ENCODE results near the gene FCHSD2.
"Not testable (repeated sequence)": the region's sequence is repeated elsewhere in the genome, so short reads cannot be mapped to it uniquely, and the experiment has no call there.

The FCHSD2 gene

DNA sequence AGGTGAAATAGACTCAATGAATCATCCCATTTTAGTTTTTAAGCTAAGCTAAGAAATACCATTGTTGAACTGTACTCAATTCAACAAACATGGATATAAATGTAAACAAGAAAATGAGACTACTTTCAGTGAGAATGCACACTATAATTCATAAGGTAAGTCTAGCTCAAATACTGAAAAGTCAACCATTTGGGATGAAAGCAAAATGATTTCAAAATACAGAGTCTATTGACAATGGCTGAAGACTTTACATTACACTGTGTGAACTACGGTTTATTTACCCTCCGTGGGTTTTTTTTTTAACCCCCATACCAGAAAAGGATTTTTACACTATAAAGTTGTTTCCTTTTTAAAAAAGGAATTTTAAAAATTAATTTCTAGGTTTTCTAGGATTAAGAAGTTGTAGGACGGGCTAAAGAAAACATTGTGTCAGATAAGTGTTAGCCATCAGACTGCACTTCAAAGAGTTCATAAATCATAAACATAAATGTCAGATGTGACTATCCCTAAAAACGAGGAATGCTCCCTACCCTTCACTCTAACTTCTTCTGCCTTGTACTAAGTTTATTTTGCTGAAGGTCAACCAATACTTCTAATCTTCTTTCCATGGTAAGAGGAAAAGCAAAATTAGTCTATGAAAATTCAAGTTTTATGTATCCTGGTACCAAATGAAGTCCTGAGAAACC is 83.0 kb downstream of the FCHSD2 start:
- no peak for DNase-seq (ENCODE audit: low read depth)

DNA sequence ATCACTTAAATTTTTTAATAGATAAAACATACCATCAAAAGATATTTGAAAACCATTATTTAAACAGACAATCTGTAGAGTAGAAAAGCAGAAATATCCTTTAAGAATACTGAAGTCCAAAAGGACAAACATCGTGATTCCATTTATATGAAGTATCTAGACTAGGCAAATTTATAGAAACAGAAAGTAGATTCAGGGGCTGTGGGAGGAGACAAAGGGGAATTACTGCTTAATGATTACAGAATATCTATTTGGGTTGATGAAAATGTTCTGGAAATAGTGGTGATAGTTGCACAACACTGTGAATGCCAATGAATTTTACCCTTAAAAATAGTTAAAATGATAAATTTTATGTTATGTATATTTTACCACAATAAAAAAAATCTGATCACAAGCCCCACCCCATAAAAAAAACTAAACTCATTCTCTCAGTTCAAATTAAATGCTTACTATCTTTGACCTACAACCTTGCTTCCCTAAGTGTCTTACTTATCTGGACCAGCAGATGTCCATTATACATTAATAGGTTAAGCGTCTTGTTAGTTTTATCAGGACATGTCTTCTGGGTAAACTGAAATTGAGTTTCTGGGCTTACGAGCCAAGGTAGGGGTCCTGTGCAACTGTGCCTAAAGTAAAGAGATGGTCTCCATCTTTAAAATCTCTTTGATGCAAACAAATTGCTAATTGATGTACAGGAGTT is 86.3 kb downstream of the FCHSD2 start:
- no peak for DNase-seq (ENCODE audit: low read depth)

DNA sequence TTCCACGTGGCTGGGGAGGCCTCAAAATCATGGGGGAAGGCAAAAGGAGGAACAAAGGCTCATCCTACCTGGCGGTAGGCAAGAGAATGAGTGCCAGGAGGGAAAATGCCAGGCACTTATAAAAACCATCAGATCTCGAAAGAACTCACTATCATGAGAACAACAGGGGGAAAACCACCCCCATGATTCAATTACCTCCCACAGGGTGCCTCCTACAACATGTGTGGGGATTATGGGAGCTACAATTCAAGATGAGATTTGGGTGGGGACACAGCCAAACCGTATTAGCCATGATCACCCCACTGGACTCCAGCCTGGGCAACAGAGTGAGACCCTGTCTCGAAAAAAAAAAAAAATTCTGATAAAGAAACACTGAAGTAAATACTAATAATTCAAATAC is 87.1 kb downstream of the FCHSD2 start:
- DNase-seq (ENCODE audit: low read depth) = no peak

DNA sequence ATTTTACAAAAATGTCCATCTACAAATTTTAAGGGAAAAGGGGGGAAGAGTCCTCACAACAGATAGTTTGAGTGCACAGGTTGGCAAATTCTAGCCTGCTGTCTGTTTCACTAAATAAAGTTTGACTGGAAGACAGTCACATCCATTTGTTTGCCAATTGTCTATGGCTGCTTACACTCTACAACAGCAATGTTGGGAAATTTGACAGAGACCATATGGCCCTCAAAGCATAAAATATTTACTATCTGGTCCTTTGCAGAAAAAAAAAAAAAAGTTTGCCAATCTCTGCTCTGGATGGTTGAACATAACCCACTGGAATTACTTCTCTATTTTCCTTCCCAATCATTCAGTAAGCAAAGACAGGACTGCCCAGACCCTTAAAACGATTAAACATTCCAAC is 88.2 kb downstream of the FCHSD2 start:
- DNase-seq (ENCODE audit: low read depth) = no peak

DNA sequence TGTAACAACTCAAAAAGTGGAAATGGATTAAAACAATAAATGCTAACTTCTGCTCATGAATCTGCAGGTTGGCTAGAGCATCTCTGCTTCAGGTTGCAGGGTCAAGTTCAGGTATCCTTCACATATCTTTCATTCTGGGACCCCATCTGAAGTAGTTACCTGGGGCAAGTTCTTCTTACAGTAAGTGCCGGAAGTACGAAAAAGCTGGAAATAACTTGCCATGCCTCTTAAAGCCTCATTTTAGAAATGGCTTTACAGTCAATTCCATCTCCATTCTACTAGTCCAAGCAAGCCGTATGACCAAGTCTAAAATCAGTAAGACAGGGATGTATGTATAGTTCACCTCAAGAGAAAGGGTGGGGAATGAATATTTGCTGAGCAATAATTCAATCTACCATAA is 93.7 kb downstream of the FCHSD2 start:
- no peak for DNase-seq (ENCODE audit: low read depth)

DNA sequence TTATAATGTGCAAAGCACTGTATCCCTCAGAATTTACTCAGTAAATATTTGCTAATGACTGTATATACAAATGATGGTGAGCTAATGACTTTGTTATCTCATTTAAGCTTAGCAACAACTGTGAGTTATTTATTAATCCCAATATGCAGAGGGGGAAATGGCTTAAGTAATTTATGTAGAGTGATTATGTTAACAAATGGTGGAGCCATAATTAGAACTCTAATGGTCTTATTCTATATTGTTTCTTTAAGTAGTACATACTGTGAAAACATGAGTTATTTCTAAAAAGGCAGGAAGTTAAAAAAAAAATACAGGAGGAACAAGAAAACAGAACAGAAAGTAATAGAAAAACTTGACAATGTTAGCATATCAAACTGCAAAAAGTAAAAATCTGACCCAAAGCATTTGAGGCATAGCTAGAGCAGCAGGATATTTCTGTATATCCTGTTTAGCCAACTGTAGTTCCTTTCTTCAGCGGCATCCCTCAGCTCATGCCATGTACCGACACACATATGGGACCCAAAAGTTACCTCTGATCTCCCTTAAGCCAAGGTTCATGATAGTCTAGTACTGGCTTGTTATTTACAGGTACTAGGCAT is 94.2 kb downstream of the FCHSD2 start:
- DNase-seq (ENCODE audit: low read depth) = no peak

DNA sequence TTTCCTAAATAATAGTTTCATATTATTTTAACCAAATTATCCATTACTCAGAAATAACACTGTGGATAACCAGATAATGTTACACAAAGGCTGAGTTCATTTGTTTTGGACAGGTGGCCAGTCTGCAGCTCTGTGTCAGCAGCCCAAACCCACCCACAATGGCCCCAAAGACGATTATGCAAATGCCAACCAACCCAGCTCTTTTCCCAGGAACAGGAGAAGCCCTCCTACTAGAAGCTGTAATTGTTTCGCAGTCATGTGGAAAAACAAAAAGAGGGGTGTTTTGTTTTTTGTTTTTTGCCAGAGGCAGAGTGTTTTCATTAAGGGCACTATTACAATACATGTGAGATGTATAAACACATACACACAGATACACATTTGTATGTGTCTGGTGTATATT is 102.1 kb downstream of the FCHSD2 start:
- DNase-seq (ENCODE audit: low read depth) = no peak

DNA sequence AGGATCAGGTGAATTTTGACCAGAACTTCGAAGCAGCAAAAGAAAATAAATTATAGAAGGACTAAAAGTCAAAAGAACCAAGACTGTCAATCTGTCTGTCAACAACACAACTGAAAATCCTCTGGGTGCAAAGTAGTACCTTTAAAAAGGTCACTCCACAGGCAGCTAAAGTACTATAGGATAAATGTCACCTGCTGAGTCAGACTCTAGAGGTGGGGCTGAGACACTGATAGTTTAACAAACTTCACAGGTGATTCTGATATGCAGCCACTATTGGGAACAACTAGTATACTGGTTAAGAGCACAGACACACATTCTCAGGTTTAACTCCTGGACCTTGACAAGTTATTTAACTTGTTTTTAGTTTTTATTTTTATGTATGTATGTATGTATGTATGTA is 107.3 kb downstream of the FCHSD2 start:
- DNase-seq (ENCODE audit: low read depth) = no peak

DNA sequence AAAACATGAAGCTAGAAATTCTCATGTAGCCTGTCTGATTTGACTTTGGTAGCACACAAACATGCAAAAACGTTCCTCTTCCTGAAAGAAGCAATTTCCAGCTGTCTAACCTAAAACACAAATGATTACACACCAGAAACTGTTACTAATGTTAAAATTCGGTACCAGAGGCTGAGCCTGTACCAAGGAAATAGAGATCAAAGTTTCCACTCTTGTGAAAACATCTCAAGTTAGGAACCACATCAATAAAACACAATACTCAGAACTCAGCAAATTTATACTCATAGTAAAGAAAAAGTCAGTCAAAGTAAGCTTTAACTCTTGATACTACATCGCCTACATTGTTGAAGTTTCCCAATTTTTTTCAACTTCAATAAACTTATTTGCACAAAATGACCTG is 107.8 kb downstream of the FCHSD2 start:
- DNase-seq (ENCODE audit: low read depth) = no peak

DNA sequence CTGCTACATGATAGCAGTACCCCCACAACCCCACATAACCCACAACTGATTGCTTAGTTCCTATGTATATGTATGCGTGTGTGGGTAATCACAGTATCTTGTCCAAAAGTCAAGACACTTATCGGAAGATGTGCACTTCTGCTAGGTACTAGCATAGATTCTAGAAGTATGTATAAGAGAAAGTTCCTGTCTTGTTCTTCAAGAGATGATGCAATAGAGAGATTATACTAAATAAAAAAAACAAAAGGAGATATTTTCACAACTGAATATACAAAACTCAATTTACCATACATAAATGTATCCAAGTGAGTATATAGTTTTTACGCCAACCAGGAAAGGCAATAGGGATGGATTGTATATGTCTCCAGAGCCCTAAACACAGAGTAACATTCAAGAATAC is 112.0 kb downstream of the FCHSD2 start:
- no peak for DNase-seq (ENCODE audit: low read depth)

DNA sequence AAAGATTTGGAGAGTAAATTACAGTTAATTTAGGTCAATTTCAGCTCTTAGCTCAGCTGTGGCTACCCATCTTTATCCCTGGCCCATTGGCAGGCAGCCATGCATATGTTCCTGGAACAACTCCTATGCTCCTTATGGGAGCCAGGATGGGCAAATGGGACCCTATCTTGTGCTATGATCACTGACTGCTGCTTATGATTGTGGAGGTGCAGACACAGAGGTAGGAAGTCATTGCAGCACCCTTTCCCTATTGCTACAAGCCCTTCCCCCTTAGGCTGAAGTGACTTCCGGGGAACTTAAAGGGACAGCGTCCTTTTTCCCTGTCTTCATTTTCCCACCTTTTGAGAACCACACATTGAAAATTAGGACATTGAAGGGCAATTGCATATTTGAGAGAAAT is 112.7 kb downstream of the FCHSD2 start:
- no peak for DNase-seq (ENCODE audit: low read depth)

DNA sequence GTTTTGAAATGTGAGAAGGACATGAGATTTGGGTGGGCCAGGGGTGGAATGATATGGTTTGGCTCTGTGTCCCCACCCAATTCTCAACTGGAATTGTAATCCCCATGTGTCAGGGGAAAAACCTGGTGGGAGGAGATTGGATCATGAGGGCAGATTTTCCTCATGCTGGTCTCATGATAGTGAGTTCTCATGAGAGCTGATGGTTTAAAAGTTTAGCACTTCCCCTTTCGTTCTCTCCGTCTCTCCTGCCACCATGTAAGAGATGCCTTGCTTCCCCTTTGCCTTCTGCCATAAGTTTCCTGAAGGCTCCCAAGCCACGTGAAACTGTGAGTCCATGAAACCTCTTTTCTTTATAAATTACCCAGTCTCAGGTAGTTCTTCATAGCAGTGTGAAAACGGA is 113.5 kb downstream of the FCHSD2 start:
- DNase-seq (ENCODE audit: low read depth) = no peak

DNA sequence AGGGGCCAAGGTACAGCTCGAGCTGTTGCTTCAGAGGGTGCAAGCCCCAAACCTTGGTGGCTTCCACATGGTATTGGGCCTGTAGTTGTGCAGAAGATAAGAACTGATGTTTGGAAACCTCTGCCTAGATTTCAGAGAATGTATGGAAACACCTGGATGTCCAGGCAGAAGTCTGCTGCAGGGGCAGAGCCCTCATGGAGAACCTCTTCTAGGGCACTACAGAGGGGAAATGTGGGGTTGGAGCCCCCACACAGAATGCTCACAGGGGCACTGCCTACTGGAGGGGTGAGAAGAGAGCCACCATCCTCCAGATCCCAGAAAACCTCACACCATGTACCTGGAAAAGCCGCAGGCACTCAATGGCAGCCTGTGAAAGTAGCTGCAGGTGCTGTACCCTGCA is 114.3 kb downstream of the FCHSD2 start:
- not testable (repeated sequence) for DNase-seq (ENCODE audit: low read depth)

DNA sequence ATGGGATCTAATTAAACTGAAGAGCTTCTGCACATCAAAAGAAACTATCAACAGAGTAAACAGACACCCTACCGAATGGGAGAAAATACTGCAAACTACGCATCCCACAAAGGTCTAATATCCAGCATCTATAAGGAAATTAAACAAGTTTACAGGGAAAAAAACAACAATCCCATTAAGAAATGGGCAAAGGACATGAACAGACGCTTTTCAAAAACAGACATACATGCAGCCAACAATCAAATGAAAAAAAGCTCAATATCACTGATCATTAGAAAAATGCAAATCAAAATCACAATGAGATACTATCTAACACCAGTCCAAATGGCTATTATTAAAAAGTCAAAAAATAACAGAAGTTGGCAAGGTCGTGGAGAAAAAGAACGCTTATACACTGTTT is 117.5 kb downstream of the FCHSD2 start:
- DNase-seq (ENCODE audit: low read depth) = no peak

DNA sequence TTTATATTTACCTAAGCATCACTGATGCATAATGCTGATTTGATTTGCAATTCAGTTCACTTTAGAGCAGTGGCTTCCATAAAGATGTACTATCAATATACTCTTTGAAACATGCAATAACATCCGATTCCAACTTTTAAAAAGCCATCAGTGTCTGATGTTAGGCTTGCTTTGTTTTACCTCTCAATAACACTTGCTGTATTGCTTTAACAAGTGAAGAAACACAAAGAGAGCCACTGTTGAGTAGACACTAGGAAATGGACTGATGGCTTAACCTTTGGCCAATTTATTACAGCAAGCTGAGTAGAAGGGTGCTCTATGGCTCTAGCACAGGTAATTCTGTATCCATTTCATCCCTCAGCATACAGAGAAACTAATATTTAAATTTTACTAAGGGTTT is 122.1 kb downstream of the FCHSD2 start:
- no peak for DNase-seq (ENCODE audit: low read depth)

DNA sequence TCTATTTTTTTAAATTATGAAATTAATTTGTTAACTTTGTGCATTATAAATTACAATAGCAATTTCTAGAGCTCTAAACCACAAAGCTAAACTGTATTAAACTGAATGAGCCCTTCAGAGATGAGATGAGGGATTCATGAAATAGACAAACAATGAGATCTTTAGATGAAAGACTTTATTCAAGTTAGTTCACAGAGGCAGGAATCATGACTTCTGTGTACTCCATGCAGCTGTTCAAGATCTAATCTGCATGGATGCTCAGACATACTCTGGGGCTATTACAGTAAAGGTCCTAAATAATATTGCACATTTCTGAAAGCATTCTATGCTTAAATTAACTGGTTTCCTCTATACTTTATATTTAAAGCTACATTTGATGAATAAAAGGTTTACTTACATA is 122.7 kb downstream of the FCHSD2 start:
- no peak for DNase-seq (ENCODE audit: low read depth)

DNA sequence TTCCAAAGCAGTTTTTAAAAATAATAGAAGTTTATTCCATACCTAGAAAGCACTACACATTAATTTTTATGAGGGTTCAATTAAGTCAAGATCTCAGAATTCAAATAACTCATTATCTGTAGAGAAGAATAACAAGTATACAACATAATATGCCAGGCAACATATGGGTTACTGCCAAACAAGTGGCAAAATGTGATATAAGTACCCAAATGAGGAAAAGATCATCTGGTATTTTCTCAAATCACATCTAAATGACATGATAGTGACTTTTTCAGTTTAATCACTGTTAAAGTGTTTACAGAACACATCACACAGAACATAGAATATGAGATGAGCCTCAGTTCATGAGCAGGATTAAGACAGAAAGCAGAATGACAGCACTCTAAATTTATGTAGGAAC is 123.3 kb downstream of the FCHSD2 start:
- no peak for DNase-seq (ENCODE audit: low read depth)

DNA sequence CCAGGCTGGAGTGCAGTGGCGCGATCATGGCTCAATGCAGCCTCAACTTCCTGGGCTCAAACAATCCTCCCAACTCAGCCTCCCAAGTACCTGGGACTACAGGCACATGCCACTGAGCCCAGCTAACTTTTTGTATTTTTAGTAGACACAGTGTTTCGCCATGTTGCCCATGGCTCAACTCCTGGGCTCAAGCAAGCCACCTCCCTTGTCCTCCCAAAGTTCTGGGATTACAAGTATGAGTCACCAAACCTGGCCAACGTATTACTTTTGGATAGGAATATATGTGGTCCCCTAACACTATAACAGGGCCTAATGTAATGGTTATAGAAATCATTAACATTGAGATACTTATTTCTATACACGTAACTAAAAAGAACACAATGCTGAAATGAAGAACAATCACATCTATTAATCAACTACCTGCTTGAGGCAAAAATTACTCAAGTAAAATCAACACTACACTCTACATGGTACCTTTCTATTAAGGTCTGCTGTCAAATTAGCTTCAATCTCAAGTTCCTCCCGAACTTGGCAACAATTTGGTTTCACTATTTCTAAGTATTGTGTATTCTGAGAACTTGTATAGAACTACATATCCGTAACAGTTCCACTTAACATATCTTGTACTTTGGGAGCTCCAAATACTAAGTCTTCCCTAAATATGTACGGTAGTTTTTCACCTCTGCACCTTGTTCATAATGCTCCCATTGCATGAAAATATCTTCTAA is 124.9 kb downstream of the FCHSD2 start:
- no peak for DNase-seq (ENCODE audit: low read depth)

DNA sequence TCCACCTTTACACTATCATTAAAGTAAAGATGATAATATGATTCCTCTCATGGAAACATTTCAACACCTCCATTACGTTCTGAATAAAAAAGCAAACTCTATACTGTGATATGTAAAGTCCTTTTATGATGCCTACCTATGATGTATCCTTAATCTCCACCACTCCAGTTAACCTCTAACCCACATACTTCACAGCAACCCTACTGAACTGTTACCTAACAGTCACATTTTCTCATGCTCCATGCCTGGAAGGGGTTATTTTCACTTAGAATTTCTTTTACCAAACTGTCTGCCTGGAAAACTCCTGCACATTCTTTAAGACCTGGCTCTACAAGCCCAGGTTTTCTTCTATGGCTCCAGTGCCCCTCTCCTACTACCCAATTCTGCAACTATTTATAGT is 129.1 kb downstream of the FCHSD2 start:
- DNase-seq (ENCODE audit: low read depth) = no peak

DNA sequence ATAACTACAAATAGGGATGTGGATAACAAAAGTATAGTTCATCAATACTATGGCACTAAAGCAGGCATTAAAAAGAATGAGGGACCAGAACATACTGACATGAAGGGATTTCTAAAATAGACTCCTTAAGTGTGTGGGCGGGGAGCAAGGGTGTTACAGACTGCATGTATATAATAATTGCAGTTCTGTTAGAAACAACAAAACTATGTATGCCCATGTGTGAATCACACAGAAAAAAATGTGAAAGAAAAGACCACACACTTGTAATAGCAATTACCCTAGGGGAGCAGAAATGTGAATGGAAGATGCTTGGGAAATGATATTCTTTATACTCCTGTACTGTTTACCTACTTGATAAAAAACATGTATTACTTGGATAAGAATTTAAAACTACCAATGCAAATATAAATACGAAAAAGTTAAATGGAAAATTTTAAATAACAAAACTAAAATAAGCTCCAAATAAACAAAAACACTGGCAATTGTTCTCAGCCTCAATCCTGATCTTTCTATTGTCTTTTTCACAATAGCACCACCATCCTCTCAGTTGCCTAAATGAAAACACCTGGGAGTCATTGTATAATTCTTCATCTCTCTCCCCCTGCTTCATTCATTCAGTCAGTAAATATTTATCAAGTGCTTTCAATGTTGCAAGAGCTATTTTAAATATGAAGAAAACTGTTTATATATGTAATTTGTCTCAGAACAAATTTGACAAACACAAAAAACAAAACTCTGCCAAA is 129.8 kb downstream of the FCHSD2 start:
- no peak for DNase-seq (ENCODE audit: low read depth)

DNA sequence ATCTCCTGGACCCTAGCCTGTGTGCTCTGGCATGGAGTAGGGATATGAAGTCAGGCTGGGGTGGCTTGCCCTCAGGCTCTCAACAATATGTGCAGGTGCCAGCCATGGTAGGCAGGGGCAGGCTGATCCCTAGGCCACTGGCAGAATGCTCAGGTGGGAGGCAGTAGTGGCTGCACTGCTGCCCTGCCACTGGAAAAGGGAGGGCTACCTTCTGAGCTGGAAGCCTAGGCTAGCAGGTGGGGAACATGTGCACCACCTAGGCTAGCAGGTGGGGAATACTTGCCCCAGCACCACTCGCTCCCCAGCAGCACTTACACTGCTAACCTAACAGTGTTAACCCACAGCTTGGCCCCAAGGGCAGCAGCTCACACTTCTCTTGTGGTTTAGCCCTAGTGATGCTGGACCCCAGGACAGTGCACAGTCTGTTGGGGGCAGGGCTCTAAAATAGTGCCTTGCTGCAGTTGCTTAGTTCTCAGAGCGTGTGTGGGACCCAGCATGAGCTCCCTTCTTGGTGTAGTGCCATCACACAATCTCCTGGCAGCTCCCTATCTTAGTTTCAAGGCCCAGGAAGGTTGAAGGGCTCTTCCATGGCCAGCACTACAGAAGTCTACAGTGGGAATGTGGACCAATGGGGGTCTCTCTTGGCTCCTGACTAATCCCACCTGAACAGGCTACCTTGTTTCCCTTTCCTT is 130.8 kb downstream of the FCHSD2 start:
- no peak for DNase-seq (ENCODE audit: low read depth)

DNA sequence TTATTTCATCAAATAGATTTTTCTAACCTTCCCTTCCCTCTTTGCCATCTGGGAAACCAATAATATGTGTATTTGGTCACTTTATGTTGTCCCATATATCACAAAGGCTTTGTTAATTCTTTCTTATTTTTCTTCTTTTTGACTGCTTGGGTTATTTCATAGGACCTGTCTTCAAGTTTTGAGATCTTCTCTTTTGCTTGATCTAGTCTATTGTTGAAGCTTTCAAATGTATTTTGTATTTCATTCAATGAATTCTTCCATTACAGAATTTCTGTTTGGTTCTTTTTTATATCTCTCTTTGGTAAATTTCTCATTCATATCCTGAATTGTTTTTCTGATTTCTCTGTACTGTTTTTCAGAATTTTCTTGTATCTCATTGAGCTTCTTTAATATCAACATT is 132.1 kb downstream of the FCHSD2 start:
- DNase-seq (ENCODE audit: low read depth) = no peak
